Right atrium auricular region (tissue), 2 donors: ENCODE measurements around the gene TMF1. TPM values are rescaled to one million over a fixed set of nuclear protein-coding genes. Genes with fewer than 3 reads are reported as not detected.

Experiments used
- DNase-seq: peaks from one replicate; pipeline ENCODE4 v3.0.0-alpha.2; 2019; ENCODE audit warnings: low spot score
- H3K27ac ChIP-seq, 2 donors: fragments of 200-600 bp; sonication (generic); 1 replicate in 1 of 2; 2 replicates in 1 of 2; pipeline ENCODE4 v1.5.1; 2016 to 2019
- H3K27me3 ChIP-seq, 2 donors: fragments of 200-600 bp; sonication (generic); one replicate each; pipeline versions ENCODE4 v1.5.1 to v1.6.0; 2017 to 2019
- H3K36me3 ChIP-seq: fragments of 200-600 bp; sonication (generic); one replicate; pipeline ENCODE4 v1.5.1; 2016
- H3K4me1 ChIP-seq, 2 donors: fragments of 200-600 bp; sonication (generic); one replicate each; pipeline versions ENCODE4 v1.5.1 to v1.6.0; 2017 to 2019
- H3K4me3 ChIP-seq, 2 donors: fragments of 200-600 bp; sonication (generic); 1 replicate in 1 of 2; 2 replicates in 1 of 2; pipeline ENCODE4 v1.5.1; 2017 to 2019; ENCODE audit warnings: mild to moderate bottlenecking in 1 of 2, moderate library complexity in 1 of 2
- H3K9me3 ChIP-seq, 2 donors: fragments of 200-600 bp; sonication (generic); one replicate each; pipeline ENCODE4 v1.5.1; 2019
- total RNA-seq, 2 donors: library from RNA; depleted of rRNA; stranded (reverse); fragments of >200 nt; gene quantifications; one replicate each; pipeline ENCODE4 v1.1.0, GENCODE V29; 2016
- TF ChIP-seq, protein P1 (sequence below), 2 donors: fragments of 200-600 bp; sonication (generic); IDR thresholded peaks; one replicate each; pipeline ENCODE4 v1.5.1; 2019; ENCODE audit warnings: antibody characterized with exemption in 2 of 2

Gene TMF1
- total RNA-seq, 2 donors from 2014 or later, result 15.6 to 21.3 TPM

DNA sequence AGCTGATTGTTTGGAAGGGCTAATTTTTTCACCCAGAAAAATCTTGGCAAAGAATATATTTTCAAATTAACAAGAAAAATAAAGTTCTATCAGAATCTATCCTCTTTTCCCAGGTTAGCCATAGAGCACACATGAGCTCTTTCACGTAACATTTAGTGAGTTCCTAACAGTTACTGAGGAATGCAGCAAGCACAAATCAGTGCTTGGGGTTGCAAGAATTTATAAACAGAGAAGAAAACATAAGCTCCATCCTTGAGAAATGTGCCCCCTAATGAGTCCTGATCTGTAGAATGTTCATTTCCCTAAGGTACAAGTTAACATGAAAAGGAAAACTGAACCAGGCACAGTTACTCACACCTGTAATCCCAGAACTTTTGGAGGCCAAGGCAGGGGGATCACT is 52.5 kb downstream of the TMF1 start:
- Histone ChIP-seq H3K27me3 (no peaks in the 10 kb centered on the region), H3K4me3 (no peak overlapping the region), H3K36me3 (peaks cover 81% of the 10 kb centered on the region), H3K4me1 (peaks cover 0 to 17% of the 10 kb centered on the region in 2 donors), H3K9me3 (no peaks in the 10 kb centered on the region), H3K27ac (no peak overlapping the region)
- TF ChIP-seq, protein P1, sequence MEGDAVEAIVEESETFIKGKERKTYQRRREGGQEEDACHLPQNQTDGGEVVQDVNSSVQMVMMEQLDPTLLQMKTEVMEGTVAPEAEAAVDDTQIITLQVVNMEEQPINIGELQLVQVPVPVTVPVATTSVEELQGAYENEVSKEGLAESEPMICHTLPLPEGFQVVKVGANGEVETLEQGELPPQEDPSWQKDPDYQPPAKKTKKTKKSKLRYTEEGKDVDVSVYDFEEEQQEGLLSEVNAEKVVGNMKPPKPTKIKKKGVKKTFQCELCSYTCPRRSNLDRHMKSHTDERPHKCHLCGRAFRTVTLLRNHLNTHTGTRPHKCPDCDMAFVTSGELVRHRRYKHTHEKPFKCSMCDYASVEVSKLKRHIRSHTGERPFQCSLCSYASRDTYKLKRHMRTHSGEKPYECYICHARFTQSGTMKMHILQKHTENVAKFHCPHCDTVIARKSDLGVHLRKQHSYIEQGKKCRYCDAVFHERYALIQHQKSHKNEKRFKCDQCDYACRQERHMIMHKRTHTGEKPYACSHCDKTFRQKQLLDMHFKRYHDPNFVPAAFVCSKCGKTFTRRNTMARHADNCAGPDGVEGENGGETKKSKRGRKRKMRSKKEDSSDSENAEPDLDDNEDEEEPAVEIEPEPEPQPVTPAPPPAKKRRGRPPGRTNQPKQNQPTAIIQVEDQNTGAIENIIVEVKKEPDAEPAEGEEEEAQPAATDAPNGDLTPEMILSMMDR (IDR thresholded peaks at IDR 0.05), result no peak
- DNase-seq, result no peak

DNA sequence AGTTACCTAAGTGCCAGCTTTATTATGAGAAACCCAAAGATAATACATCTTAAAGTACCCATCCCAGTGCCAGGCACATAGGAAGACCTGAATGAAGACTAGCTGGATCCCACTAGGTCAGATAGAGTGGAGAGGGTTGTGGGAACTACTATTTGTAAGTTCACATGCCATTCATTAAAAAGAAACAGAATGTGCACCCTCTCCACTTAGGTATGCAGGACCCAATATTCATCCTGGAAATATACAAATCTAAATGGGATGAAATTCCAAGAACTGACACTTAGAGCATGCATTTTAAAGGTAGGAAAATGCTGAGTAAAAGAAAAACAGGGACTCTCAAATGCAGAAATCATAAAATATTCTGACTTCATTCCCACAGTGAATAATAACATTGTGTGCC is 53.0 kb downstream of the TMF1 start:
- H3K27ac ChIP-seq, result no peak overlapping the region
- H3K4me3 ChIP-seq, result no peak overlapping the region
- TF ChIP-seq, protein P1 (IDR thresholded peaks at IDR 0.05), result no peak
- no peak for DNase-seq
- no peaks in the 10 kb centered on the region for H3K27me3 ChIP-seq
- peaks cover 81% of the 10 kb centered on the region for H3K36me3 ChIP-seq
- H3K9me3 ChIP-seq, result no peaks in the 10 kb centered on the region
- H3K4me1 ChIP-seq, result peaks cover 0 to 17% of the 10 kb centered on the region in 2 donors

DNA sequence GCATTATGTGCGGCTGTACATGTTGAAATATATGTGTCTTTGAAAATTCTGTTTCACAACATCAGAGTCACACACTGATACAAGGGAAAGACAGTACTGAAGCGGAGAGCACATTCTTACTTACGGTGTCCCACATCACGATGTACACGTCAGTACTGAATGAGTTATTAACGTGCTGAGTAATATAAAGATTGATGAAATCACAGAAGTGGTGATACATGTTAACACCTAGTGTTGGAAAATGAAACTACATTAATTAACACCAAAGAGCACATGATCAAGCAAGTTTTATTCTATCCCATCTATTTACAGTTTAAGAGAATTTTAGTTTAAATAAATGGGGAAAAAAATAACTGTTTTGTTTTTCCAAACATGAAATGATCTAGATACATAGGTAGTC is 54.2 kb downstream of the TMF1 start:
- H3K4me1 ChIP-seq, result peaks cover 0 to 17% of the 10 kb centered on the region in 2 donors
- no peaks in the 10 kb centered on the region for H3K27me3 ChIP-seq
- no peak overlapping the region for H3K4me3 ChIP-seq
- peaks cover 78% of the 10 kb centered on the region for H3K36me3 ChIP-seq
- no peak for DNase-seq
- no peaks in the 10 kb centered on the region for H3K9me3 ChIP-seq
- TF ChIP-seq, protein P1 (IDR thresholded peaks at IDR 0.05), result no peak
- no peak overlapping the region for H3K27ac ChIP-seq

DNA sequence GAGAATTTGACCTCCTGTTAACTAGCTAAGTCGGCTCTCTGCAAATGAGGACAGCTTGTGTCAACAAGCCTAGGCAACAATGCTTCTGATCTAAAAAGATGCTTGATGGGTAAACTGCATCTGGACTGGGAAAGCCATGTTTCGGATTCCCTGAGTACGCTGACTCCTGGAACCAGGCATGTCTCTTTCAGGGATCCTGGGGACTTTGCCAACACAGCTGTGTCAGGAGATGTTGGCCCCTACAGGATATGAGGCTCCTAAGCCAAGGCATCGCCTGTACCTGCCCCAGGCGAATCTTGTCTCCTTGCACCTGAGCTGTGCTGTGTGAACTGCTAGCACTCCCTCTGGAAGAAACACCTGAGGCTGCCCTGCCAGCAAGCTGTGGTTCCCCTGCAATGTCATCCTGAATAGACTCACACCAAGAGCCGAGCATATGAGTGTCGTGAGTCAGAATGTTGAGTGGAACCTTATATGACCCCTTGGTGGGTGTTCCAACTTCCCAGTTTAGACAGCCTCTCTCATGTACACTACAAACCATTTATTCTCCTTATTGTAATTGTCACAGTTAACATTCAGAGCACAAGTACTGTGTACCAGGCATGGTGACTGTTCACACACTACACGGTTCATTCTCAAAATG is 55.7 kb downstream of the TMF1 start:
- H3K36me3 ChIP-seq, result peaks cover 65% of the 10 kb centered on the region
- H3K4me3 ChIP-seq, result no peak overlapping the region

DNA sequence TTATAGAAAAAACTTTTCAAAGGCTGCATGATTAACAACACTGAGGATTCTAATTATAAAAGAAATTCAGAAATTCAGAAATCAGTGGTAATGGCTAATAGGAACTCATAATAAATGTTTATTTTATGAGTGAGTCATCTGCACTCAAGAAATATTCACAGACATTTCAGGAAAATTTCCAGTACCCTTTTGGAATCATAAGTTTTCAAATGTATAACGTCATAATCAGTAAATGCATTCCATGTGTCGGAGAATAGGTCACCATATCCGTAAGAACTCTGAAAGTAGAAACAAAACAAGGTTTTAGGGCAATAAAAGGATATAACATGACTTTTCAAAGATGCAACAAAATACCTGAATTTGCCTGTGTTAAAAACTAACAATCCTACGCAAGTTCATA is 63.4 kb downstream of the TMF1 start:
- H3K27ac ChIP-seq, result no peak overlapping the region
- no peaks in the 10 kb centered on the region for H3K27me3 ChIP-seq
- no peak overlapping the region for H3K4me3 ChIP-seq
- H3K9me3 ChIP-seq, result no peaks in the 10 kb centered on the region
- TF ChIP-seq, protein P1 (IDR thresholded peaks at IDR 0.05), result no peak
- peaks cover 68% of the 10 kb centered on the region for H3K36me3 ChIP-seq
- DNase-seq, result no peak
- no peaks in the 10 kb centered on the region for H3K4me1 ChIP-seq

More for the DNA sequence above, 55.7 kb downstream of the TMF1 start:
- Histone ChIP-seq H3K4me1 (peaks cover 0 to 17% of the 10 kb centered on the region in 2 donors), H3K27me3 (no peaks in the 10 kb centered on the region), H3K9me3 (no peaks in the 10 kb centered on the region), H3K27ac (no peak overlapping the region)
- TF ChIP-seq, protein P1 (IDR thresholded peaks at IDR 0.05), result no peak
- no peak for DNase-seq

DNA sequence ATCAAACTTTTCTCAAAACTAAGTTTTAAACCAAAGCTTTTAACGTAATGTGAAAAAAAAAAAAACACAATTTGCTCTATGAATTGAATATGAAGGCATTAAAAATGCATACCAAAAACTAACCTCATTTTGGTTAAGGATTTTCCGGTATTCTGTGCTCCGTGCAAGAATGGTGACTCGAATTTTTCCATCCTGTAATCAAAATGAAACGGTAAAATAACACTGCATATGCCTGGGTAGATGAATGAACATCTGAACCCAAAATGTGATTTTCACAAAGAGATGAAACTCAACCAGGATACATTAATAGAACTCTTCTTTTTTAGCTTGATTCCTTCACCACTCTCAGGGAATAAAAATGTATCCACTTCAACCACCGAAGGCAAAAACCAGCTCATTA is 64.8 kb downstream of the TMF1 start:
- no peaks in the 10 kb centered on the region for H3K27me3 ChIP-seq
- H3K36me3 ChIP-seq, result peaks cover 77% of the 10 kb centered on the region
- TF ChIP-seq, protein P1 (IDR thresholded peaks at IDR 0.05), result no peak
- no peaks in the 10 kb centered on the region for H3K9me3 ChIP-seq
- no peaks in the 10 kb centered on the region for H3K4me1 ChIP-seq
- no peak for DNase-seq
- no peak overlapping the region for H3K27ac ChIP-seq
- H3K4me3 ChIP-seq, result no peak overlapping the region
